Pancreas (tissue), 10 donors: ENCODE data around the gene HOXB4. TPM values are rescaled to one million over a fixed set of nuclear protein-coding genes. Genes with fewer than 3 reads are reported as not detected.

Experiments
- ATAC-seq, 4 donors: fragments of 200-7000 bp; cut with Tn5 transposase; one replicate each; pipeline versions ENCODE4 v1.8.0 to v1.9.1; 2020; ENCODE audit warnings: mild to moderate bottlenecking in 4 of 4, moderate library complexity in 4 of 4
- DNase-seq, 6 donors: peaks; one replicate each; pipeline ENCODE4 v3.0.0-alpha.2; 2020
- FAIRE-seq: peaks from 2 replicates; lab custom pipeline; 2012; peaks lifted over from hg19 to GRCh38; lab: Jason Lieb, UNC
- H3K27ac ChIP-seq, 4 donors: fragments of 200-600 bp; sonication (generic); 1 replicate in 3 of 4; 2 replicates in 1 of 4; pipeline versions ENCODE4 v1.5.0 to v1.8.0; 2020
- H3K27me3 ChIP-seq, 4 donors: fragments of 200-600 bp; one replicate each; pipeline ENCODE4 v1.8.0; 2021
- H3K36me3 ChIP-seq, 3 donors: fragments of 200-600 bp; sonication (generic) in 1 of 3; one replicate each; pipeline versions ENCODE4 v1.5.0 to v1.8.0; 2020 to 2021
- H3K4me1 ChIP-seq, 3 donors: fragments of 200-600 bp; one replicate each; pipeline ENCODE4 v1.8.0; 2021
- H3K4me3 ChIP-seq, 4 donors: fragments of 200-600 bp; sonication (generic) in 2 of 4; one replicate each; pipeline versions ENCODE4 v1.5.0 to v1.8.0; 2020 to 2021
- H3K9me3 ChIP-seq, 4 donors: fragments of 200-600 bp; one replicate each; pipeline ENCODE4 v1.8.0; 2021
- WGBS, 2 donors: extraction: QIAGEN DNeasy Blood & Tissue Kit; methylation state at CpG; one replicate each; pipeline ENCODE4 v1.1.7; 2013; 5-methylcytosine and 5-hydroxymethylcytosine counted together
- intact Hi-C, 3 donors: fragments of 100-400 bp; cut with DNase I; formaldehyde crosslinking; loops; one replicate each; pipeline versions ENCODE4 v1.11.1 to v1.14.2; 2022
- polyA plus RNA-seq, 2 donors: library from polyadenylated mRNA; stranded (reverse); fragments of 200-250 nt; gene quantifications; one replicate each; pipeline ENCODE4 v1.2.3, GENCODE V29; 2013
- total RNA-seq, 6 donors: library from RNA; stranded (reverse); fragmentation: NEBNext Ultra II Directional in 4 of 6; extraction: Animal tissue kit (Norgen Biotek cat#: 25700) in 4 of 6; gene quantifications; one replicate each; pipeline versions ENCODE4 v1.2.1 to v1.2.4, GENCODE V29; 2021 to 2023
- TF ChIP-seq, protein P1 (sequence below), 4 donors: fragments of 200-600 bp; sonication (generic) in 3 of 4; IDR thresholded peaks; one replicate each; pipeline versions ENCODE4 v1.5.0 to v1.8.0; 2021; ENCODE audit warnings: antibody characterized with exemption in 4 of 4
- donor health status: healthy with polysubstance abuse.
- donor health status: DM: no; HTN: no; CAD: no; lungs with moderate emphysema.
- donor health status: DM: no; HTN: no; CAD: no.
- donor health status: control.
- donor health status: control.
- donor health status: Bipolar disorder and iron deficiency.
- donor health status: DM: yes; HTN: yes; CAD: no.
- donor health status: DM: no; HTN: no; CAD: no.
- donor health status: DM: no; HTN: no; CAD: no.
- donor health status: DM: yes; HTN: yes; CAD: no.

HOXB4 gene
- total and polyA plus RNA-seq, 8 donors = 0.22 to 2.5 (median 0.78) TPM

DNA sequence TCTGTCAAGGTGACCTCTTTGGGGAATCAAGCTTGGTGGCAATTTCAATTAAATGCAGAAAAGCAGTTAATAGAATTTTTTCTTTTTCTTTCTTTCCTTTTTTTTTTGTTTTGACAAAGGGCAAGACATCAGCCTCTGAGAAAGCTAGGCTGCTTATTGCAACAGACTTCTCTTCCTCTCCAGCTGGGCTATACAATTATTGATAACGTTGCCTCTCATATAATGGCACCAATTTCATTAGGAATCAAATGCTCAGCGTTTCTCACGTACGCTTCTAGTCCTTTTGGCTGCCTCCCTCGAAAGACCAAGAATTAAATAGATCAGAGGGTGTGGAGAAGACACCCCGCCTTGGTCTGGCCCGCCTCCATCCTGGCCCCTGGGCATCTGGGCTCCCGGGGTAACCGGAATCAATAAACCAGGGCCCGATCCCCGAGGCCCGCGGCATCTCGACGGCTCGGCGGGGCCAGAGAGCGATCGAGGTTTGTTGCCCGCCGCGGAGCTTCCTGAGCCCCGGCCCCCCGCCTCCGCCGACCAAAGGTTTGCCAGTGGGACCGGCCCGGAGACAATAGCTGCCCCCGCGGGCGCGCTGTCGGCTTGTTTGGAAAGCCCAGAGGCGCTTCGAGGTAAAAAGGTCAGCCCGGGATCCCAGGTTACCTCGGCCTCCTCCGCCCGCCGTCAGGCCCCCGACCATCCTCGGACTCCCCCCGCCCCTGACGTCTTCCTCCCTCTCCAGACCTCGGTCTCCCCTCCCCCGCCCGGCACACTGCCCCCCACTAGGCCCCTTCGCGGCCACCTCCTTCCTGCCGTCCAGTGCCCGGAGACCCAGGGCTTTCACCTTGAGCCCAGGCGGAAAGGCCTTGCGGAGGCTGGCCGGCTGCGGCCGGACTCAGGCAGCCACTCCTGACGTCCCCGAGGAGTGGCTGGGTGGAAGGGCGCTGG is 51.3 kb downstream of the HOXB4 start:
- 16 to 17% methylated on average over 52 to 59 of the region's 59 CpGs for WGBS, 2 donors
- no peak for DNase-seq
- Histone ChIP-seq H3K4me3 (no peak overlapping the region), H3K9me3 (no peaks in the 10 kb centered on the region), H3K27me3 (peaks cover 0 to 5% (median 2%) of the 10 kb centered on the region in 4 donors), H3K36me3 (no peaks in the 10 kb centered on the region), H3K4me1 (no peaks in the 10 kb centered on the region), H3K27ac (no peak overlapping the region)
- TF ChIP-seq, protein P1, sequence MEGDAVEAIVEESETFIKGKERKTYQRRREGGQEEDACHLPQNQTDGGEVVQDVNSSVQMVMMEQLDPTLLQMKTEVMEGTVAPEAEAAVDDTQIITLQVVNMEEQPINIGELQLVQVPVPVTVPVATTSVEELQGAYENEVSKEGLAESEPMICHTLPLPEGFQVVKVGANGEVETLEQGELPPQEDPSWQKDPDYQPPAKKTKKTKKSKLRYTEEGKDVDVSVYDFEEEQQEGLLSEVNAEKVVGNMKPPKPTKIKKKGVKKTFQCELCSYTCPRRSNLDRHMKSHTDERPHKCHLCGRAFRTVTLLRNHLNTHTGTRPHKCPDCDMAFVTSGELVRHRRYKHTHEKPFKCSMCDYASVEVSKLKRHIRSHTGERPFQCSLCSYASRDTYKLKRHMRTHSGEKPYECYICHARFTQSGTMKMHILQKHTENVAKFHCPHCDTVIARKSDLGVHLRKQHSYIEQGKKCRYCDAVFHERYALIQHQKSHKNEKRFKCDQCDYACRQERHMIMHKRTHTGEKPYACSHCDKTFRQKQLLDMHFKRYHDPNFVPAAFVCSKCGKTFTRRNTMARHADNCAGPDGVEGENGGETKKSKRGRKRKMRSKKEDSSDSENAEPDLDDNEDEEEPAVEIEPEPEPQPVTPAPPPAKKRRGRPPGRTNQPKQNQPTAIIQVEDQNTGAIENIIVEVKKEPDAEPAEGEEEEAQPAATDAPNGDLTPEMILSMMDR (IDR thresholded peaks at IDR 0.05) = no peak
- intact Hi-C loops = no loop called here
- FAIRE-seq = no peak
- ATAC-seq = no peak

Other genes with a start within 250 kb of the HOXB4 start
- 1 to 10 TPM in 5 of 6 donors, under 1 TPM in 1; 0.92 to 5.2 (median 2.8) TPM for gene SKAP1, start 148.1 kb downstream of the HOXB4 start, total RNA-seq
- 1 to 10 TPM; 2.9 to 3.2 TPM for gene SKAP1, start 148.1 kb downstream of the HOXB4 start, polyA plus RNA-seq
- not detected for gene HOXB1, start 47.3 kb downstream of the HOXB4 start, total RNA-seq
- not detected for gene HOXB1, start 47.3 kb downstream of the HOXB4 start, polyA plus RNA-seq
- gene HOXB2, start 33.2 kb downstream of the HOXB4 start, total RNA-seq = 1 to 10 TPM in 3 of 6 donors, under 1 TPM in 3; 0.39 to 5.1 (median 1.3) TPM
- 1 to 10 TPM; 2.2 to 4.6 TPM for gene HOXB2, start 33.2 kb downstream of the HOXB4 start, polyA plus RNA-seq
- 1 to 10 TPM; 1.1 to 5.6 (median 1.6) TPM for gene HOXB3, start 11.9 kb upstream of the HOXB4 start, total RNA-seq
- gene HOXB3, start 11.9 kb upstream of the HOXB4 start, polyA plus RNA-seq = 1 to 10 TPM; 3.3 to 5.6 TPM
- gene HOXB5, start 15.4 kb upstream of the HOXB4 start, total RNA-seq = under 1 TPM; 0.19 to 0.90 (median 0.26) TPM
- gene HOXB5, start 15.4 kb upstream of the HOXB4 start, polyA plus RNA-seq = 1 to 10 TPM in 1 of 2 donors, under 1 TPM in 1; 0.80 to 1.0 TPM
- 1 to 10 TPM in 1 of 6 donors, under 1 TPM in 5; 0.12 to 1.2 (median 0.42) TPM for gene HOXB6, start 26.6 kb upstream of the HOXB4 start, total RNA-seq
- 1 to 10 TPM; 1.8 TPM for gene HOXB6, start 26.6 kb upstream of the HOXB4 start, polyA plus RNA-seq
- gene HOXB7, start 32.7 kb upstream of the HOXB4 start, total RNA-seq = under 1 TPM in 4 of 6 donors, not detected in 2; 0.35 to 0.94 (median 0.41) TPM
- gene HOXB7, start 32.7 kb upstream of the HOXB4 start, polyA plus RNA-seq = 1 to 10 TPM; 1.1 to 1.3 TPM
- gene HOXB8, start 36.9 kb upstream of the HOXB4 start, total RNA-seq = under 1 TPM in 1 of 6 donors, not detected in 5; 0.09 TPM
- gene HOXB8, start 36.9 kb upstream of the HOXB4 start, polyA plus RNA-seq = under 1 TPM; 0.12 to 0.15 TPM
- gene HOXB9, start 48.0 kb upstream of the HOXB4 start, total RNA-seq = under 1 TPM in 1 of 6 donors, not detected in 5; 0.25 TPM
- not detected for gene HOXB9, start 48.0 kb upstream of the HOXB4 start, polyA plus RNA-seq
- gene PRAC1, start 144.2 kb upstream of the HOXB4 start, total RNA-seq = not detected
- gene PRAC1, start 144.2 kb upstream of the HOXB4 start, polyA plus RNA-seq = not detected
- not detected for gene PRAC2, start 144.8 kb upstream of the HOXB4 start, total RNA-seq
- not detected for gene PRAC2, start 144.8 kb upstream of the HOXB4 start, polyA plus RNA-seq
- gene HOXB13, start 150.4 kb upstream of the HOXB4 start, total RNA-seq = under 1 TPM in 1 of 6 donors, not detected in 5; 0.06 TPM
- not detected for gene HOXB13, start 150.4 kb upstream of the HOXB4 start, polyA plus RNA-seq
- under 1 TPM; 0.40 to 0.98 (median 0.67) TPM for gene TTLL6, start 238.9 kb upstream of the HOXB4 start, total RNA-seq
- gene TTLL6, start 238.9 kb upstream of the HOXB4 start, polyA plus RNA-seq = 1 to 10 TPM; 1.9 to 6.0 TPM